Loucy (cell line): ENCODE data around the gene EXTL2.

Experiments
- EZH2phosphoT487 ChIP-seq: fragments of 200-600 bp; IDR thresholded peaks from 2 replicates; pipeline ENCODE4 v1.6.1; 2018; ENCODE audit warnings: antibody characterized with exemption, mild to moderate bottlenecking, moderate library complexity, borderline replicate concordance
- TF ChIP-seq, protein P1 (sequence below): fragments of 200-600 bp; sonication (generic); conservative IDR thresholded peaks from 2 replicates; pipeline ENCODE4 v1.5.1; 2014; ENCODE audit warnings: mild to moderate bottlenecking, antibody characterized with exemption, low read length

GRCh38 chr1:100862591-100862990, 32.1 kb downstream of the EXTL2 start:
- TF ChIP-seq, protein P1, sequence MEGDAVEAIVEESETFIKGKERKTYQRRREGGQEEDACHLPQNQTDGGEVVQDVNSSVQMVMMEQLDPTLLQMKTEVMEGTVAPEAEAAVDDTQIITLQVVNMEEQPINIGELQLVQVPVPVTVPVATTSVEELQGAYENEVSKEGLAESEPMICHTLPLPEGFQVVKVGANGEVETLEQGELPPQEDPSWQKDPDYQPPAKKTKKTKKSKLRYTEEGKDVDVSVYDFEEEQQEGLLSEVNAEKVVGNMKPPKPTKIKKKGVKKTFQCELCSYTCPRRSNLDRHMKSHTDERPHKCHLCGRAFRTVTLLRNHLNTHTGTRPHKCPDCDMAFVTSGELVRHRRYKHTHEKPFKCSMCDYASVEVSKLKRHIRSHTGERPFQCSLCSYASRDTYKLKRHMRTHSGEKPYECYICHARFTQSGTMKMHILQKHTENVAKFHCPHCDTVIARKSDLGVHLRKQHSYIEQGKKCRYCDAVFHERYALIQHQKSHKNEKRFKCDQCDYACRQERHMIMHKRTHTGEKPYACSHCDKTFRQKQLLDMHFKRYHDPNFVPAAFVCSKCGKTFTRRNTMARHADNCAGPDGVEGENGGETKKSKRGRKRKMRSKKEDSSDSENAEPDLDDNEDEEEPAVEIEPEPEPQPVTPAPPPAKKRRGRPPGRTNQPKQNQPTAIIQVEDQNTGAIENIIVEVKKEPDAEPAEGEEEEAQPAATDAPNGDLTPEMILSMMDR = no peak
- no peak for TF ChIP-seq EZH2phosphoT487
